Measurements from ENCODE around the gene DDX59.

The DDX59 gene

GRCh38 chr1:200710166-200710565 is 40.5 kb upstream of the DDX59 start:
- ATAC-seq, result no peak

GRCh38 chr1:200708769-200709168 is 39.1 kb upstream of the DDX59 start:
- ATAC-seq, result peak; percentile 67
- no peak for TF ChIP-seq ESRRG (CRISPR knock-in tag; IDR thresholded peaks at IDR 0.05)
- no peak for TF ChIP-seq ZFP30 (CRISPR knock-in tag; IDR thresholded peaks at IDR 0.05)
- TF ChIP-seq ISL1 (CRISPR knock-in tag; IDR thresholded peaks at IDR 0.05), result no peak
- TF ChIP-seq GLIS3 (CRISPR knock-in tag; IDR thresholded peaks at IDR 0.05), result no peak
- no peak for TF ChIP-seq CSRNP3 (CRISPR knock-in tag; IDR thresholded peaks at IDR 0.05)
- no peak for TF ChIP-seq SNAI2 (CRISPR knock-in tag; IDR thresholded peaks at IDR 0.05)
- no peak for TF ChIP-seq CSDC2 (CRISPR knock-in tag; IDR thresholded peaks at IDR 0.05)
- TF ChIP-seq PPARA (CRISPR knock-in tag; IDR thresholded peaks at IDR 0.05; ENCODE audit: borderline replicate concordance), result no peak
- no peak for TF ChIP-seq ZC3H10 (CRISPR knock-in tag; IDR thresholded peaks at IDR 0.05)
- no peak for TF ChIP-seq RARB (CRISPR knock-in tag; IDR thresholded peaks at IDR 0.05)
- TF ChIP-seq ARNTL (CRISPR knock-in tag; IDR thresholded peaks at IDR 0.05; ENCODE audit: borderline replicate concordance, low read depth), result no peak
- no peak for TF ChIP-seq ZFP3 (CRISPR knock-in tag; IDR thresholded peaks at IDR 0.05)
- TF ChIP-seq TCF4 (CRISPR knock-in tag; IDR thresholded peaks at IDR 0.05; ENCODE audit: borderline replicate concordance), result no peak
- TF ChIP-seq TOX (CRISPR knock-in tag; IDR thresholded peaks at IDR 0.05; ENCODE audit: borderline replicate concordance), result no peak
- TF ChIP-seq POU6F1 (CRISPR knock-in tag; IDR thresholded peaks at IDR 0.05; ENCODE audit: borderline replicate concordance, low read depth), result no peak
- TF ChIP-seq ZNF70 (CRISPR knock-in tag; IDR thresholded peaks at IDR 0.05), result no peak

More at GRCh38 chr1:200710166-200710565, 40.5 kb upstream of the DDX59 start:
- TF ChIP-seq ZNF8 (CRISPR knock-in tag; IDR thresholded peaks at IDR 0.05) (no peak), TSHZ2 (CRISPR knock-in tag; IDR thresholded peaks at IDR 0.05) (no peak), ISL1 (CRISPR knock-in tag; IDR thresholded peaks at IDR 0.05) (no peak), CREB5 (CRISPR knock-in tag; IDR thresholded peaks at IDR 0.05; ENCODE audit: low read depth) (no peak), RARB (CRISPR knock-in tag; IDR thresholded peaks at IDR 0.05) (no peak), PPARA (CRISPR knock-in tag; IDR thresholded peaks at IDR 0.05; ENCODE audit: borderline replicate concordance) (no peak), TCF4 (CRISPR knock-in tag; IDR thresholded peaks at IDR 0.05; ENCODE audit: borderline replicate concordance) (no peak)

- ATAC-seq, result no peak
- no peak for TF ChIP-seq TCF4 (CRISPR knock-in tag; IDR thresholded peaks at IDR 0.05; ENCODE audit: borderline replicate concordance)
- TF ChIP-seq CSDC2 (CRISPR knock-in tag; IDR thresholded peaks at IDR 0.05), result no peak
- TF ChIP-seq CSRNP3 (CRISPR knock-in tag; IDR thresholded peaks at IDR 0.05), result no peak
Measured at GRCh38 chr1:200708161-200708560, 38.5 kb upstream of the DDX59 start.

- no peak for ATAC-seq
- TF ChIP-seq TOX (CRISPR knock-in tag; IDR thresholded peaks at IDR 0.05; ENCODE audit: borderline replicate concordance) (no peak), ISL1 (CRISPR knock-in tag; IDR thresholded peaks at IDR 0.05) (no peak), CSRNP3 (CRISPR knock-in tag; IDR thresholded peaks at IDR 0.05) (no peak), ARNTL (CRISPR knock-in tag; IDR thresholded peaks at IDR 0.05; ENCODE audit: borderline replicate concordance, low read depth) (no peak), TSHZ2 (CRISPR knock-in tag; IDR thresholded peaks at IDR 0.05) (no peak), OSR1 (CRISPR knock-in tag; IDR thresholded peaks at IDR 0.05) (no peak), ZNF565 (CRISPR knock-in tag; conservative IDR thresholded peaks at IDR 0.05; ENCODE audit: low read depth) (no peak), ZNF8 (CRISPR knock-in tag; IDR thresholded peaks at IDR 0.05) (no peak), PPARA (CRISPR knock-in tag; IDR thresholded peaks at IDR 0.05; ENCODE audit: borderline replicate concordance) (no peak), CSDC2 (CRISPR knock-in tag; IDR thresholded peaks at IDR 0.05) (no peak), ZC3H10 (CRISPR knock-in tag; IDR thresholded peaks at IDR 0.05) (no peak)
Measured at GRCh38 chr1:200707116-200707515, 37.4 kb upstream of the DDX59 start.
